GM18520 (cell line): Measurements from ENCODE around the gene TMEM145.
"Not testable (repeated sequence)": the region's sequence is repeated elsewhere in the genome, so short reads cannot be mapped to it uniquely, and the experiment has no call there.

ENCODE experiments used
- ATAC-seq: cut with Tn5 transposase; IDR thresholded peaks from one replicate; pipeline ENCODE4 v1.9.1; 2021; ENCODE audit not compliant: unreplicated experiment

TMEM145 gene

GRCh38 chr19:42333975-42334696 is 21.0 kb downstream of the TMEM145 start:
- ATAC-seq: no peak

GRCh38 chr19:42334697-42335373 is 21.7 kb downstream of the TMEM145 start:
- no peak for ATAC-seq

DNA sequence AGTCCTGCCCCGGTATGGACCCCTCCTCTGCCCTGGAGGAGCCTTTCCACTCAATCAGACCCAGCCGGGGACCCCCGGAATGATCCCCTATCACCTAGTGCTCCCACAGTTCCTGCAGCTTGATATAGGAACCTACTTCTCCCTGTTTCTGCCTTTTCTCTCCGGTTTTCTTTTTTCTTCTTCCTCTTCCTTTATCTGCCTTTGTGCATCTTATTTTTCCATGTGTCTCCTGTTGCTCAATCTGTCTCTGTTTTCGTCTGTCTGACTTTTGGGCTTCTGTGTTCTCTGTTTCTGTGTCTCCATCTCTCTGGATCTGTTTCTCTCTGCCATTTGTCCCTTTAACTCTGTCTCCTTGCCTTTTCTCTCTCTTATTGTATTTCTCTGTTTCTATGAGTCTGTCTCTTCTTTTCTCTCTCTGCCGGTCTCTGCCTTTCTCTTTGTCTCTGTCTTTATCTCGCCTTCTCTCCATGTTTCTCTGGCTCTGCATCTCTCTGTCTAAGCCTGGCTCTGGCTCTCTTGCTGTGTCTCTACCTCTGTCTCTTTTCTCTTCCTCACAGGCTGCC is 22.3 kb downstream of the TMEM145 start:
- no peak for ATAC-seq

DNA sequence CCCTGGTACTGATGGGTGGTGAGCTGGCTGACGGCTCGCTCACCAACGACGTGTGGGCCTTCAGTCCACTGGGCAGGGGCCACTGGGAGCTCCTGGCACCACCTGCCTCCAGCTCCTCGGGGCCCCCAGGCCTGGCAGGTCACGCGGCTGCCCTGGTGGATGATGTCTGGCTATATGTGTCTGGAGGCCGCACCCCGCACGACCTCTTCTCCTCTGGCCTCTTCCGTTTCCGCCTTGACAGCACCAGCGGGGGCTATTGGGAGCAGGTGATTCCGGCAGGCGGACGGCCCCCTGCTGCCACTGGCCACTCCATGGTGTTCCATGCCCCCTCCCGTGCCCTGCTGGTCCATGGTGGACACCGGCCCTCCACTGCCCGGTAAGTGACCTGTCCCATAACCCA is 22.9 kb downstream of the TMEM145 start:
- no peak for ATAC-seq

DNA sequence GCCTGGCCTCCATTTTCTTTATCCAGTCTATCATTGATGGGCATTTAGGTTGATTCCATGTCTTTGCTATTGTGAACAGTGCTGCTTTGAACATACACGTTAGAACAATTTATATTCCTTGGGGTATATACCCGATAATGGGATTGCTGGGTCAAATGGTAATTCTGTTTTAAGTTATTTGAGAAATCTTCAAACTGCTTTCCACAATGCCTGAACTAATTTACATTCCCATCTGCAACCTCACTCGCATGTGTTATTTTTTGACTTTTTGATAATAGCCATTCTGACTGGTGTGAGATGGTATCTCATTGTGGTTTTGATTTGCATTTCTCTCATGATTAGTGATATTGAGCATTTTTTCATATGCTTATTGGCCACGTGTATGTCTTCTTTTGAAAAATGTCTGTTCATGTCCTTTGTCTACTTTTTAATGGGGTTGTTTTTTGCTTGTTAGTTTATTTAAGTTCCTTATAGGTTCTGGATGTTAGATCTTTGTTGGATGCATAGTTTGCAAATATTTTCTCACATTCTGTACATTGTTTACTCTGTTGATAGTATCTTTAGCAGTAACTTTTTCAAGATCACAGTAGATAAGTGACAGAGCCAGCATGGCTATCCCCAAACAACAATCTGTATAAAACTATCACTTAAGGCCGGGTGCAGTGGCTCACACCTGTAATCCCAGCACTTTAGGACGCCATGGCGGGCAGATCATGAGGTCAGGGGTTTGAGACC is 26.2 kb downstream of the TMEM145 start:
- ATAC-seq: not testable (repeated sequence)

- ATAC-seq: not testable (repeated sequence)
Measured at GRCh38 chr19:42339922-42340321, 26.8 kb downstream of the TMEM145 start.

- ATAC-seq: no peak
Measured at GRCh38 chr19:42343344-42344110, 30.4 kb downstream of the TMEM145 start.

DNA sequence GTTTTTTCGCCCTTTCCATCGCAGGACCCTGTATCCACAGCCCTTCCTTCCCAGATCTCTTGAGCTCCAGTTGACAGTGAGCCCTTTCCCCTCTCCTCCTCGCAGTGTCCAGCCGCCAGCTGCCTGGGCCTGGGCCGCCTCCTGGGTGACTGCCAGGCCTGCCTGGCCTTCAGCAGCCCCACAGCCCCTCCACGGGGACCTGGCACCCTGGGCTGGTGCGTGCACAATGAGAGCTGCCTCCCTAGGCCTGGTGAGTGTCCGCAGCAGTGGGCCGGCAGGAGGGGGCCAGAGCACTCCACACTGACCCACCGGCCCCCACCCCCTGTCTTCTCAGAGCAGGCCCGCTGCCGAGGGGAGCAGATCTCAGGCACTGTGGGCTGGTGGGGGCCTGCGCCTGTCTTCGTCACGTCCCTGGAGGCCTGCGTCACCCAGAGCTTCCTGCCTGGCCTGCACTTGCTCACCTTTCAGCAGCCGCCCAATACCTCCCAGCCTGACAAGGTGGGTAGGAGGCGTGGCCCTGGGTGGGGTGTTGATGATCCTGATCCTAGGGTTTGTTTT is 31.3 kb downstream of the TMEM145 start:
- ATAC-seq: no peak

DNA sequence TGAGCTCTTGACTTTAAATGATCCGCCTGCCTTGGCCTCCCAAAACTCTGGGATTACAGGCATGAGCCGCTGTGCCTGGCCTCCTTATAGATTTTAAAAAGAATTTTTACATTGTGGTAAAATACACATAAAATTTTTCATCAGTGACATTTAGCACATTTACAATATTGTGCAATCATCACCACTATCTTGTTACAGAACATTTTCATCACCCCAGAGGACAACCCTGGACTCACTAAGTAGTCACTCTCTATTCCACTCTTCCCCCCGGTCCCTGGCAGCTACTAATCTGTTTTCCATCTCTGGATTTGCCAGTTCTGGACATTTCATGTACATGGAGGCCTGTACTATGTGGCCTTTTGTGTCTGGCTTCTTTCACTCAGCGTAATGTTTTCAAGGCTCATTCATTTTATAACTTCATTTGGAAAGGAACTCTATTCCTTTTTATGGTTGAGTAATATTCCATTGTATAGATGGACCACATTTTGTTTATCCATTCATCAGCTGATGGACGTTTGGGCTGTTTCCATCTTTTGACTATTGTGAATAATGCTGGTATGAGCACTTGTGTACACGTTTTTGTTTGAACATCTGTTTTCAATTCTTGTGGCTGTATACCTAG is 32.2 kb downstream of the TMEM145 start:
- ATAC-seq: no peak

DNA sequence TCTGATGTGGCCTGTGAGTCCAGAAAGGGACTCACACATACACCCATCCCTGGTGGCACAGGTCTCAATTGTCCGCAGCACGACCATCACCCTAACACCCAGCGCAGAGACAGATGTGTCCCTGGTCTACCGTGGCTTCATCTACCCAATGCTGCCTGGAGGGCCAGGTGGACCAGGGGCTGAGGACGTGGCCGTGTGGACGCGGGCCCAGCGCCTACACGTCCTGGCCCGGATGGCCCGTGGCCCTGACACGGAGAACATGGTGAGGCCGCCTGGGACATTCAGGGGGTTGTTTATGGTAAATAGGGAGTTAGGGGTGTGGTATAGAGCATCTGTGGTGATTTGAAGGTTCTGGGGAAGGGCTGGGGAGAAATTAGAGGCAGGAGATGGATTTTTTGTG is 35.1 kb downstream of the TMEM145 start:
- no peak for ATAC-seq

- no peak for ATAC-seq
Measured at GRCh38 chr19:42349378-42350107, 36.4 kb downstream of the TMEM145 start.

- no peak for ATAC-seq
Measured at GRCh38 chr19:42350417-42350816, 37.3 kb downstream of the TMEM145 start.

GRCh38 chr19:42351079-42351735 is 38.1 kb downstream of the TMEM145 start:
- no peak for ATAC-seq

GRCh38 chr19:42352301-42353259 is 39.5 kb downstream of the TMEM145 start:
- ATAC-seq: no peak

- ATAC-seq: no peak
Measured at GRCh38 chr19:42353341-42354015, 40.4 kb downstream of the TMEM145 start.

- no peak for ATAC-seq
Measured at GRCh38 chr19:42355896-42356295, 42.8 kb downstream of the TMEM145 start.

DNA sequence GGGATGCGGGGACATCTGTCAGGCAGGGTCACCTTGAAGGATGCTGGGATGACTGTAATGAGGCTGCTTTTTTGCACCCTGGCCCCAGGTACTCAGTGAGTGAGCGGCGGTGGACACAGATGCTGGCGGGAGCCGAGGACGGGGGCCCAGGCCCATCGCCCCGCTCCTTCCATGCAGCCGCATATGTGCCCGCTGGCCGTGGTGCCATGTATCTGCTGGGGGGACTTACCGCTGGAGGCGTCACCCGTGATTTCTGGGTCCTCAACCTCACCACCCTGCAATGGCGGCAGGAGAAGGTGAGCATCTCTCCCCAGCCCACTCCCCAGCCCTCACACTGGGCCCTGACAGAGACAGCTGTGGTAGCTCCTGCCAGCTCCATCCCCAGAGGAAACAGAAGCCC is 43.6 kb downstream of the TMEM145 start:
- ATAC-seq: no peak
